ENCODE results near the gene MYOM1. TPM values are rescaled to one million over a fixed set of nuclear protein-coding genes. Genes with fewer than 3 reads are reported as not detected.

The MYOM1 gene
- total RNA-seq, 2 experiments from 2014 or later: 2.4 to 3.8 TPM

- Histone ChIP-seq H3K36me3 (ENCODE audit: insufficient read depth, low read length) (no peaks in the 10 kb centered on the region), H2AFZ (ENCODE audit: low read length) (no peak overlapping the region), H3K4me1 (ENCODE audit: insufficient read depth, low read length, poor library complexity, severe bottlenecking) (no peaks in the 10 kb centered on the region), H4K20me1 (ENCODE audit: insufficient read depth, low read length) (no peaks in the 10 kb centered on the region), H3K79me2 (ENCODE audit: insufficient read depth, low read depth, low read length) (no peaks in the 10 kb centered on the region), H3K27ac (ENCODE audit: low read depth, low read length, poor library complexity, severe bottlenecking) (no peak overlapping the region), H3K9me2 (ENCODE audit: insufficient read depth, low read length) (no peaks in the 10 kb centered on the region), H3K4me3 (ENCODE audit: low read depth, low read length, poor library complexity, severe bottlenecking) (no peak overlapping the region), H3K4me2 (ENCODE audit: low read length) (no peak overlapping the region), H3K9me3 (ENCODE audit: low read length) (peaks cover 8% of the 10 kb centered on the region)
- ChIA-PET POLR2A (interaction anchor here (0.6 to 1.3 kb wide), 3 partner anchors 13 to 177 kb away, joined by 3 to 5 read pairs (median 3); no protein-coding TSS in a partner anchor), CTCF (ENCODE audit: unreplicated experiment) (interaction anchor here (1.2 kb wide), 1 partner anchor 153 kb away, joined by 4 read pairs; no protein-coding TSS in a partner anchor)
- intact Hi-C loops (cut with micrococcal nuclease; ENCODE audit: unreplicated experiment): no loop called here
- no TSS peak for BruUV-seq (replicated peaks)
- DNase-seq (ENCODE audit: low spot score): no peak
- no peak for TF ChIP-seq CTCF (conservative IDR thresholded peaks at IDR 0.05; ENCODE audit: low read length)
- TF ChIP-seq EZH2phosphoT487 (IDR thresholded peaks at IDR 0.05; ENCODE audit: borderline replicate concordance, low read depth, low read length): no peak
Observed at GRCh38 chr18:3138274-3138975, 81.3 kb downstream of the MYOM1 start.

- Histone ChIP-seq H2AFZ (ENCODE audit: low read length) (no peak overlapping the region), H3K4me3 (ENCODE audit: low read depth, low read length, poor library complexity, severe bottlenecking) (no peak overlapping the region), H3K79me2 (ENCODE audit: insufficient read depth, low read depth, low read length) (no peaks in the 10 kb centered on the region), H3K27ac (ENCODE audit: low read depth, low read length, poor library complexity, severe bottlenecking) (no peak overlapping the region), H3K9me2 (ENCODE audit: insufficient read depth, low read length) (no peaks in the 10 kb centered on the region), H3K9me3 (ENCODE audit: low read length) (no peaks in the 10 kb centered on the region), H4K20me1 (ENCODE audit: insufficient read depth, low read length) (no peaks in the 10 kb centered on the region), H3K36me3 (ENCODE audit: insufficient read depth, low read length) (no peaks in the 10 kb centered on the region), H3K4me1 (ENCODE audit: insufficient read depth, low read length, poor library complexity, severe bottlenecking) (no peaks in the 10 kb centered on the region), H3K4me2 (ENCODE audit: low read length) (no peak overlapping the region)
- intact Hi-C loops (cut with micrococcal nuclease; ENCODE audit: unreplicated experiment): no loop called here
- POLR2A ChIA-PET: interaction anchor here (0.7 kb wide), 1 partner anchor 12 kb away, joined by 3 read pairs; no protein-coding TSS in a partner anchor
- TF ChIP-seq EZH2phosphoT487 (IDR thresholded peaks at IDR 0.05; ENCODE audit: borderline replicate concordance, low read depth, low read length): no peak
- TF ChIP-seq CTCF (conservative IDR thresholded peaks at IDR 0.05; ENCODE audit: low read length): no peak
- CTCF ChIA-PET (ENCODE audit: unreplicated experiment): no interaction called here
- no peak for DNase-seq (ENCODE audit: low spot score)
- no TSS peak for BruUV-seq (replicated peaks)
Observed at GRCh38 chr18:3135536-3135935, 84.2 kb downstream of the MYOM1 start.

- Histone ChIP-seq H3K79me2 (ENCODE audit: insufficient read depth, low read depth, low read length) (no peaks in the 10 kb centered on the region), H3K4me1 (ENCODE audit: insufficient read depth, low read length, poor library complexity, severe bottlenecking) (peaks cover 10% of the 10 kb centered on the region), H3K36me3 (ENCODE audit: insufficient read depth, low read length) (no peaks in the 10 kb centered on the region), H3K9me2 (ENCODE audit: insufficient read depth, low read length) (no peaks in the 10 kb centered on the region), H3K9me3 (ENCODE audit: low read length) (no peaks in the 10 kb centered on the region), H3K4me3 (ENCODE audit: low read depth, low read length, poor library complexity, severe bottlenecking) (no peak overlapping the region), H3K4me2 (ENCODE audit: low read length) (no peak overlapping the region), H3K27ac (ENCODE audit: low read depth, low read length, poor library complexity, severe bottlenecking) (no peak overlapping the region), H4K20me1 (ENCODE audit: insufficient read depth, low read length) (no peaks in the 10 kb centered on the region), H2AFZ (ENCODE audit: low read length) (no peak overlapping the region)
- POLR2A ChIA-PET: no interaction called here
- CTCF ChIA-PET (ENCODE audit: unreplicated experiment): no interaction called here
- BruUV-seq (replicated peaks): no TSS peak
- TF ChIP-seq EZH2phosphoT487 (IDR thresholded peaks at IDR 0.05; ENCODE audit: borderline replicate concordance, low read depth, low read length) (no peak), CTCF (conservative IDR thresholded peaks at IDR 0.05; ENCODE audit: low read length) (no peak)
- no peak for DNase-seq (ENCODE audit: low spot score)
- intact Hi-C loops (cut with micrococcal nuclease; ENCODE audit: unreplicated experiment): no loop called here
Observed at GRCh38 chr18:3132700-3133099, 87.1 kb downstream of the MYOM1 start.
